Measurements from ENCODE around the gene ADCY2.

DNA sequence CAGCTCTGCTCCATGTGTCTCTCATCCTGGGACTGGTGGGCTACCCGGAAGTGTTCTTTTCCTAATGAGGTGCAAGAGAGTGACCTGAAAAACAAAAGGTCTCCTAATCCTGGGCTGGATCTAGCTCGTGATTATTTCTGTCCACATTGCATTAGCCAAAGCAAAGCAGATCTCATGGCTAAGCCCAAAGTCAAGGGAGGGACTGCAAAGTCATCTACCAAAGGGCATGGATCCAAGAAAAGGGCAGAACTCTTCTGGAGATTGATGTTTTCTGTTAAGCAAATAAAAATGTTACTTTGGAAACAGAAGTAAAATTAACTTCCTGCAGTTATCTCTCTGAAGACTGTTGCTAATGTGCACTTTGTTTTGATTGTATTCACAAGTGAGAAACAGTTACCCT, 229.8 kb downstream of the ADCY2 start:
- TF ChIP-seq, protein P1, sequence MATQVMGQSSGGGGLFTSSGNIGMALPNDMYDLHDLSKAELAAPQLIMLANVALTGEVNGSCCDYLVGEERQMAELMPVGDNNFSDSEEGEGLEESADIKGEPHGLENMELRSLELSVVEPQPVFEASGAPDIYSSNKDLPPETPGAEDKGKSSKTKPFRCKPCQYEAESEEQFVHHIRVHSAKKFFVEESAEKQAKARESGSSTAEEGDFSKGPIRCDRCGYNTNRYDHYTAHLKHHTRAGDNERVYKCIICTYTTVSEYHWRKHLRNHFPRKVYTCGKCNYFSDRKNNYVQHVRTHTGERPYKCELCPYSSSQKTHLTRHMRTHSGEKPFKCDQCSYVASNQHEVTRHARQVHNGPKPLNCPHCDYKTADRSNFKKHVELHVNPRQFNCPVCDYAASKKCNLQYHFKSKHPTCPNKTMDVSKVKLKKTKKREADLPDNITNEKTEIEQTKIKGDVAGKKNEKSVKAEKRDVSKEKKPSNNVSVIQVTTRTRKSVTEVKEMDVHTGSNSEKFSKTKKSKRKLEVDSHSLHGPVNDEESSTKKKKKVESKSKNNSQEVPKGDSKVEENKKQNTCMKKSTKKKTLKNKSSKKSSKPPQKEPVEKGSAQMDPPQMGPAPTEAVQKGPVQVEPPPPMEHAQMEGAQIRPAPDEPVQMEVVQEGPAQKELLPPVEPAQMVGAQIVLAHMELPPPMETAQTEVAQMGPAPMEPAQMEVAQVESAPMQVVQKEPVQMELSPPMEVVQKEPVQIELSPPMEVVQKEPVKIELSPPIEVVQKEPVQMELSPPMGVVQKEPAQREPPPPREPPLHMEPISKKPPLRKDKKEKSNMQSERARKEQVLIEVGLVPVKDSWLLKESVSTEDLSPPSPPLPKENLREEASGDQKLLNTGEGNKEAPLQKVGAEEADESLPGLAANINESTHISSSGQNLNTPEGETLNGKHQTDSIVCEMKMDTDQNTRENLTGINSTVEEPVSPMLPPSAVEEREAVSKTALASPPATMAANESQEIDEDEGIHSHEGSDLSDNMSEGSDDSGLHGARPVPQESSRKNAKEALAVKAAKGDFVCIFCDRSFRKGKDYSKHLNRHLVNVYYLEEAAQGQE (IDR thresholded peaks at IDR 0.05; ENCODE audit: borderline replicate concordance in 1 of 2, low read depth in 1 of 2, low read length in 2 of 2), result no peak
- TF ChIP-seq, protein P2, sequence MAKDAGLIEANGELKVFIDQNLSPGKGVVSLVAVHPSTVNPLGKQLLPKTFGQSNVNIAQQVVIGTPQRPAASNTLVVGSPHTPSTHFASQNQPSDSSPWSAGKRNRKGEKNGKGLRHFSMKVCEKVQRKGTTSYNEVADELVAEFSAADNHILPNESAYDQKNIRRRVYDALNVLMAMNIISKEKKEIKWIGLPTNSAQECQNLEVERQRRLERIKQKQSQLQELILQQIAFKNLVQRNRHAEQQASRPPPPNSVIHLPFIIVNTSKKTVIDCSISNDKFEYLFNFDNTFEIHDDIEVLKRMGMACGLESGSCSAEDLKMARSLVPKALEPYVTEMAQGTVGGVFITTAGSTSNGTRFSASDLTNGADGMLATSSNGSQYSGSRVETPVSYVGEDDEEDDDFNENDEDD (CRISPR knock-in tag; IDR thresholded peaks at IDR 0.05; ENCODE audit: borderline replicate concordance), result no peak
- TF ChIP-seq ZNF703 (CRISPR knock-in tag; IDR thresholded peaks at IDR 0.05; ENCODE audit: borderline replicate concordance) (no peak), HNF4G (IDR thresholded peaks at IDR 0.05; ENCODE audit: borderline replicate concordance, low read depth, low read length) (no peak), HNF4G (CRISPR knock-in tag; IDR thresholded peaks at IDR 0.05; ENCODE audit: borderline replicate concordance, low read depth) (no peak), U2AF2 (IDR thresholded peaks at IDR 0.05; ENCODE audit: low read depth, low read length) (no peak), GABPA (IDR thresholded peaks at IDR 0.05; ENCODE audit: low read depth, low read length) (no peak), GABPA (CRISPR knock-in tag; IDR thresholded peaks at IDR 0.05; ENCODE audit: low read depth) (no peak), XRCC5 (optimal IDR thresholded peaks at IDR 0.05; ENCODE audit: low read length) (no peak)
